ENCODE measurements around the gene RPL41. TPM values are rescaled to one million over a fixed set of nuclear protein-coding genes. Genes with fewer than 3 reads are reported as not detected.

Gene RPL41
- total RNA-seq, 6 experiments from 2014 or later, result 516 to 1,547 (median 1,257) TPM

DNA sequence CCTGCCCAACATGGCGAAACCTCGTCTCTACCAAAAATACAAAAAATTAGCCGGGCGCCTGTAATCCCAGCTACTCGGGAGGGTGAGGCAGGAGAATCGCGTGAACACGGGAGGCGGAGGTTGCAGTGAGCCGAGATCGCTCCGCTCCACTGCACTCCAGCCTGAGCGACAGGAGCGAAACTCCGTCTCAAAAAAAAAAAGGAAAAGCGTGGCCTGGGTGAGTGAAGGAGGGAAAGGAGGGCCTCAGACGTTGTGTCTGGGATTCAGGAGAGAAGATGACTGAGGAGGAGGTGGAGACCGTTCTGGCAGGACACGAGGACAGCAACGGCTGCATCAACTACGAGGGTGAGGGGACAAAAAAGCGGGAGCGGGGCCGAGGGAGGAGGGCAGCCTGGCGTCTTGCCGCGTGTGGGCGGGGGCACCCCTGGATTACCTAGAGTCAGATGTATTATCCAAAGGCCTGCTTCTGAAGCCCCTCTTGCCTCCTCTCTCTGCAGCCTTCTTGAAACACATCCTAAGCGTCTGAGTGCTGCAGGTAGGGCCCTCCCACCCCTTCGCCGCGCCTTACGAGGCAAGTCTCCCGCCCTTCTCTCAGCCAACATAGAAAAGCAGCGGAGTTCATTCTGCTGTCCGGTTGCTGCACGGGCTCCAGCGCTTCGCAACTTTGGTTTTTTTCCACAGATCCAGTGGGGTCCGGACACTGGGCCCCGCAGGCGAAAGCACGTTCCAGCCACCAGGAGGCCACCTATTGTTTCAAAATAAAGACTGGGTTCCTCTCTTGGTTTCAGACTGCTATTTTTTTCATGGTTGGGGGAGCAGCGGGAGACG, 41.0 kb downstream of the RPL41 start:
- Histone ChIP-seq H3K27ac (peak overlapping the region; percentile 79 to 98 (median 97)), H3K4me3 (peak overlapping the region; percentile 51 to 87 (median 85)), H3K27me3 (no peaks in the 10 kb centered on the region), H3K4me1 (peaks cover 0 to 46% (median 8%) of the 10 kb centered on the region in 4 donors), H3K9me3 (no peaks in the 10 kb centered on the region), H3K36me3 (peaks cover 5 to 29% (median 19%) of the 10 kb centered on the region in 4 donors)
- peak; percentile 50 to 64 (median 56) for ATAC-seq
- DNase-seq, result peak; percentile 56 to 70 (median 66)
- intact Hi-C loops (cut with DNase I), result no loop called here
- WGBS (ENCODE audit: insufficient coverage, low coverage, low lambda C conversion rate, missing lambda C conversion rate), result 6% methylated on average over 41 of the region's 45 CpGs
- TF ChIP-seq POLR2A (IDR thresholded peaks at IDR 0.05), result no peak
- TF ChIP-seq, protein P1, sequence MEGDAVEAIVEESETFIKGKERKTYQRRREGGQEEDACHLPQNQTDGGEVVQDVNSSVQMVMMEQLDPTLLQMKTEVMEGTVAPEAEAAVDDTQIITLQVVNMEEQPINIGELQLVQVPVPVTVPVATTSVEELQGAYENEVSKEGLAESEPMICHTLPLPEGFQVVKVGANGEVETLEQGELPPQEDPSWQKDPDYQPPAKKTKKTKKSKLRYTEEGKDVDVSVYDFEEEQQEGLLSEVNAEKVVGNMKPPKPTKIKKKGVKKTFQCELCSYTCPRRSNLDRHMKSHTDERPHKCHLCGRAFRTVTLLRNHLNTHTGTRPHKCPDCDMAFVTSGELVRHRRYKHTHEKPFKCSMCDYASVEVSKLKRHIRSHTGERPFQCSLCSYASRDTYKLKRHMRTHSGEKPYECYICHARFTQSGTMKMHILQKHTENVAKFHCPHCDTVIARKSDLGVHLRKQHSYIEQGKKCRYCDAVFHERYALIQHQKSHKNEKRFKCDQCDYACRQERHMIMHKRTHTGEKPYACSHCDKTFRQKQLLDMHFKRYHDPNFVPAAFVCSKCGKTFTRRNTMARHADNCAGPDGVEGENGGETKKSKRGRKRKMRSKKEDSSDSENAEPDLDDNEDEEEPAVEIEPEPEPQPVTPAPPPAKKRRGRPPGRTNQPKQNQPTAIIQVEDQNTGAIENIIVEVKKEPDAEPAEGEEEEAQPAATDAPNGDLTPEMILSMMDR (IDR thresholded peaks at IDR 0.05), result peak; percentile 39 to 58 (median 42)

DNA sequence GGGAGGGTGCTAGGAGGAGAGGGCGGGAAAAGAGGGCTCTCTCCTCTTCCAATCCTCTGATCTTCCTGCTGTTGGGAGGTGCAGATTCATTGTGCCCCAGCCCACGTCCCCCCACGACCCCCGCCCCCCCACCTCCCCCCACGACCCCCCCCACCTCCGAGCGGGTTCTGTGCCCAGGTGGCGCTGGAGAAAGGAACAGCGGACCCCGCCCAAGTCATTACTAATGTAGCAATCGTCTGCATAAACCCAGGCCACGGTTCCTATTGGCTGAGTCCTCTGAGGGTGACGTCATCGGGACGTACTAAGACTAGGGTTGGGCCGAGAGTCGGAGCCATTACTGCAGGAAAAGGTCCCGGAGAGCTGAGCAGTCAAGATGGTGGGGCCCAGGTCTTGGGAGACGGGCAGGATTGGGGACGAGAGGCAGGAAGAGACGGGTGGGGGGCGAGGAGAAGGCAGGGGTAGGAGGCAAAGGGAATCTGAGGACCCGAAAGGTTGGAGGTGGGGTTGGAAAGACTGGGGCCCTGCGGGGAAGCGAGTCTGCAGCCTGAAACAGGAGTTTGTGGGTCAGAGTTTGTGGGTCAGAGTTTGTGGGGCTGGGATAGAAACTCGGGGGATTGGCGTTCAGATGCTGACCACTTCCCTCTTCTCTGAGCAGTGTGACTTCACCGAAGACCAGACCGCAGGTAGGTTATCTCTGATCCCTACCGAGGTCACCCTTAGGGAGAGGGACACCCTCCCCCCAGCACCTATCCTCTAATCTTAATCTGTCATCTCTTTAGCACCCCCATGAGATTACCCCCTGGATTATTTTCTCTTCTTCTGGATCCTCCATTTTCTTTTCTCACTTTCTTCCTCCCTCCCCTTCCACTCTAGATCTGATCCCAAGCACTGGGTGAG, 41.8 kb downstream of the RPL41 start, which contains the start of gene MYL6:
Gene MYL6, plus strand, starts transcription at position 331 of the 897 bp plus-strand sequence. Its CDS starts 43 bp downstream, at position 374.
- ATAC-seq, result peak; percentile 85 to 88 (median 87)
- 1% methylated on average over 20 of the region's 30 CpGs for WGBS (ENCODE audit: insufficient coverage, low coverage, low lambda C conversion rate, missing lambda C conversion rate)
- peaks cover 7 to 37% (median 20%) of the 10 kb centered on the region in 4 donors for H3K36me3 ChIP-seq

DNA sequence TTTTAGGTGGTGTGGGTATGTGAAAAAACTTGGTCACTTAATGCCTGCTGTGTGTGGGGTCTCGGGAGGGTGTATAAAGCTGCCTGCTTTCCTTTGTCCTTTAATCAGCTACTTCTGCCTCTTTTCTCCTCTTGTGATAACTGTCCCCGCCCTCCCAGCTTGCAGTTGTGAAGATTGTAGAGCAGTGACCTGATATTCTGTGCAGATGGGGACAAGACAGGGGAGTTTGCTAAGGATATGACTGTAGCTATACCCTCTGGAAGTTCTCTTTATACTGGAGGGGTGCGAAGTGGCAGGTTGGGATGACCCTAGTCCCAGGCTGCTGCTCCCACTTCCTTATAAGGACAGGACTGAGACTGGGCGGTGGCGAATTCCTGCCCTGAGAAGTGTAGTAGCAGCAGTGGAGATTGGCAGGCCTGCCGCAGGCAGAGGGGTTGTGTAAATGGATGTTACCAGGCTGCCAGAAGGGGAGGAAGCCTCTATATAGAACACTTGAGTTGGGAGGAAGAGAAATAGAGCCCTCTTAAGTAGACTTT, 42.6 kb downstream of the RPL41 start:
- H3K4me1 ChIP-seq, result peaks cover 0 to 41% (median 8%) of the 10 kb centered on the region in 4 donors
- no peaks in the 10 kb centered on the region for H3K27me3 ChIP-seq
- peak overlapping the region; percentile 89 to 98 (median 97) for H3K27ac ChIP-seq
- H3K36me3 ChIP-seq, result peaks cover 7 to 43% (median 23%) of the 10 kb centered on the region in 4 donors
- 0% methylated on average over 3 of the region's 6 CpGs for WGBS (ENCODE audit: insufficient coverage, low coverage, low lambda C conversion rate, missing lambda C conversion rate)
- intact Hi-C loops (cut with DNase I), result no loop called here
- ATAC-seq (peak; percentile 27 to 58 (median 44)), DNase-seq (peak; percentile 67 to 76 (median 69))
- H3K4me3 ChIP-seq, result peak overlapping the region; percentile 66 to 87 (median 85)
- TF ChIP-seq POLR2A (IDR thresholded peaks at IDR 0.05), result peak; percentile 24
- TF ChIP-seq, protein P1 (IDR thresholded peaks at IDR 0.05), result no peak
- no peaks in the 10 kb centered on the region for H3K9me3 ChIP-seq

More for the DNA sequence above, 41.8 kb downstream of the RPL41 start, which contains the start of gene MYL6:
- peak within 1 kb of the TSS; percentile 66 to 87 (median 85) for H3K4me3 ChIP-seq
- DNase-seq, result peak; percentile 93 to 98 (median 95)
- H3K27me3 ChIP-seq, result no peaks in the 10 kb centered on the region
- intact Hi-C loops (cut with DNase I), result no loop called here
- H3K4me1 ChIP-seq, result peaks cover 0 to 42% (median 8%) of the 10 kb centered on the region in 4 donors
- peak within 1 kb of the TSS; percentile 89 to 98 (median 97) for H3K27ac ChIP-seq
- TF ChIP-seq, protein P1 (IDR thresholded peaks at IDR 0.05), result no peak
- peak; percentile 97 for TF ChIP-seq POLR2A (IDR thresholded peaks at IDR 0.05)
- H3K9me3 ChIP-seq, result no peaks in the 10 kb centered on the region

Measured in right lobe of liver (tissue), 6 donors.